ENCODE results near the gene RGS9. TPM values are rescaled to one million over a fixed set of nuclear protein-coding genes. Genes with fewer than 3 reads are reported as not detected.

The RGS9 gene
- total and polyA plus RNA-seq, 8 donors: 1.2 to 13.9 (median 3.4) TPM

DNA sequence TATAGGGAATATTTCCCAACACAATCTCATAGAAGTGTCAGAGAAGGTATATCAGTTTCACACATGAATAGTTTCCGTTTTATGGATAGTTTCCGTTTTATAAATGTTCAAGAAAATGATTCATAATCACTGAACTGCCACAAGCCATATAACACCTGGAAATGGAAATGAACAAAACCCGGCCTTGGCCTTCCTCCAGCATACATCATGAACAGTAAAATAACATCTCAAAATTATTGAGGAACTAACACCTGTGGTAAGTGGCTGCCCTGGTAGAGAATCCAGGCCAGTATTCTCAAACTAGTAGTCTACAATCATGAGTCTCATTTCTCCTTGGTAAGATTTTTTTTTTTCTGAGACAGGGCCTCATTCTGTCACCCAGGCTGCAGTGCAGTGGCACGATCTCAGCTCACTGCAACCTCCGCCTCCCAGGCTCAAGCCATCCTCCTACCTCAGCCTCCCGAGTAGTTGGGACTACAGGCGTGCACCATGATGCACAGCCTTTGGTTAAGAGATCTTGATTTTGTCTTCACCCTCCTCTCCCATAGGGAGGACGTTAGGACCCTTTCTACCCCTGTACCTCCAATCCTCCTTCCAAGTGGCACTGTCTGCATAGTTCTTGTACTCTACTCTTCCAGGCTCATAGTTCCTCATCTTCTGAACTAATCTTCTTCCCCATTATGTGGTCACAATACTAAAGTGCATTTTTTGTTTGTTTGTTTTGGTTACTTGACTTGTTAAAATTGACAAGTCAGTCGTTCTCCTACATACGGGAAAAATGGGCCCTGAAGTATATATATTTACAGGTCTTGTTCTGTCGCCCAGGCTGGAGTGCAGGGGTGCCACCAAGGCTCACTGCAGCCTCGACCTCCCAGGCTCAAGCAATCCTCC is 15.0 kb upstream of the RGS9 start:
- Histone ChIP-seq H3K27me3 (no peaks in the 10 kb centered on the region), H3K4me1 (peaks cover 0 to 2% (median 0%) of the 10 kb centered on the region in 3 donors), H3K36me3 (no peaks in the 10 kb centered on the region), H3K27ac (peak overlapping the region in 3 of 4 donors; percentile 77 to 92 (median 88)), H3K4me3 (peak overlapping the region; percentile 30 to 72 (median 60)), H3K9me3 (no peaks in the 10 kb centered on the region)
- ATAC-seq (no peak), DNase-seq (no peak), FAIRE-seq (no peak)
- TF ChIP-seq CTCF (IDR thresholded peaks at IDR 0.05): no peak
- WGBS, 2 donors: 69 to 71% methylated on average over 12 of the region's 12 CpGs
- intact Hi-C loops (cut with DNase I): no loop called here

GRCh38 chr17:65122836-65123756 is 14.1 kb upstream of the RGS9 start:
- ATAC-seq (peak; percentile 95 to 99 (median 98)), DNase-seq (peak; percentile 73 to 89 (median 82)), FAIRE-seq (no peak)
- Histone ChIP-seq H3K9me3 (no peaks in the 10 kb centered on the region), H3K27me3 (no peaks in the 10 kb centered on the region), H3K4me1 (peaks cover 0 to 2% (median 0%) of the 10 kb centered on the region in 3 donors), H3K36me3 (no peaks in the 10 kb centered on the region), H3K4me3 (peak overlapping the region; percentile 30 to 72 (median 60)), H3K27ac (peak overlapping the region; percentile 77 to 92 (median 84))
- intact Hi-C loops (cut with DNase I): no loop called here
- 5 to 7% methylated on average over 43 to 55 of the region's 55 CpGs for WGBS, 2 donors
- no peak for TF ChIP-seq CTCF (IDR thresholded peaks at IDR 0.05)

- DNase-seq: no peak
- Histone ChIP-seq H3K9me3 (no peaks in the 10 kb centered on the region), H3K27ac (peak overlapping the region in 2 of 4 donors; percentile 77 to 92), H3K36me3 (no peaks in the 10 kb centered on the region), H3K27me3 (no peaks in the 10 kb centered on the region), H3K4me1 (peaks cover 0 to 2% (median 0%) of the 10 kb centered on the region in 3 donors), H3K4me3 (peak overlapping the region in 3 of 4 donors; percentile 55 to 72 (median 65))
- no peak for TF ChIP-seq CTCF (IDR thresholded peaks at IDR 0.05)
- no peak for ATAC-seq
- no peak for FAIRE-seq
- WGBS, 2 donors: 66 to 69% methylated on average over 9 of the region's 9 CpGs
- intact Hi-C loops (cut with DNase I): no loop called here
These were observed 13.2 kb upstream of the RGS9 start for GRCh38 chr17:65123757-65124675.

GRCh38 chr17:65130832-65131231 is 6.3 kb upstream of the RGS9 start:
- no peak for FAIRE-seq
- H3K36me3 ChIP-seq: no peaks in the 10 kb centered on the region
- no peak for ATAC-seq
- H3K4me1 ChIP-seq: no peaks in the 10 kb centered on the region
- H3K4me3 ChIP-seq: no peak overlapping the region
- intact Hi-C loops (cut with DNase I): no loop called here
- no peak for TF ChIP-seq CTCF (IDR thresholded peaks at IDR 0.05)
- H3K27me3 ChIP-seq: no peaks in the 10 kb centered on the region
- no peak overlapping the region for H3K27ac ChIP-seq
- WGBS, 2 donors: 59 to 65% methylated on average over 5 of the region's 5 CpGs
- no peak for DNase-seq
- H3K9me3 ChIP-seq: no peaks in the 10 kb centered on the region

Data from pancreas (tissue), 10 donors.